Fibroblast of lung (primary cell): ENCODE measurements around the gene CLN6. TPM values are rescaled to one million over a fixed set of nuclear protein-coding genes. Genes with fewer than 3 reads are reported as not detected.

Source experiments
- DNase-seq, 2 donors: peaks; one replicate each; pipeline versions ENCODE4 v3.0.0 to v3.0.0-alpha.2; 2010; ENCODE audit warnings: low read depth in 2 of 2
- H2AFZ ChIP-seq: 2 replicates; pipeline ENCODE4 v1.5.1; 2012; ENCODE audit warnings: low read length, control low read depth, inconsistent platforms
- H3K27ac ChIP-seq: 2 replicates; pipeline ENCODE4 v1.5.1; 2011; ENCODE audit warnings: low read length, control low read depth; ENCODE audit not compliant: insufficient read depth
- H3K27me3 ChIP-seq: 2 replicates; pipeline ENCODE4 v1.5.1; 2011; ENCODE audit warnings: mild to moderate bottlenecking, low read length; ENCODE audit not compliant: control insufficient read depth, insufficient read depth
- H3K36me3 ChIP-seq: 2 replicates; pipeline ENCODE4 v1.5.1; 2011; ENCODE audit warnings: low read length; ENCODE audit not compliant: control insufficient read depth, insufficient read depth
- H3K4me1 ChIP-seq: 2 replicates; pipeline ENCODE4 v1.5.1; 2011; ENCODE audit warnings: low read length; ENCODE audit not compliant: control insufficient read depth, insufficient read depth; ENCODE audit errors: extremely low read depth
- H3K4me2 ChIP-seq: 2 replicates; pipeline ENCODE4 v1.5.1; 2011; ENCODE audit warnings: low read length, control low read depth; ENCODE audit not compliant: insufficient read depth; ENCODE audit errors: extremely low read depth
- H3K4me3 ChIP-seq, 4 experiments: fragments of 200-600 bp in 1 of 4; sonication (generic) in 1 of 4; replicated peaks in 1 of 4; 2 replicates each; pipeline ENCODE4 v1.5.1; 2011 to 2016; ENCODE audit warnings: low read length in 4 of 4, low read depth in 3 of 4, mild to moderate bottlenecking in 3 of 4, control low read depth in 2 of 4, inconsistent platforms in 1 of 4, mixed read lengths in 1 of 4; ENCODE audit not compliant: insufficient read depth in 1 of 4; ENCODE audit errors: control extremely low read depth in 1 of 4
- H3K79me2 ChIP-seq: 2 replicates; pipeline ENCODE4 v1.5.1; 2012; ENCODE audit warnings: mild to moderate bottlenecking, low read length, inconsistent platforms; ENCODE audit not compliant: control insufficient read depth, insufficient read depth
- H3K9ac ChIP-seq: 2 replicates; pipeline ENCODE4 v1.5.1; 2011; ENCODE audit warnings: mild to moderate bottlenecking, low read length, control low read depth; ENCODE audit not compliant: insufficient read depth
- H3K9me3 ChIP-seq: 2 replicates; pipeline ENCODE4 v1.5.1; 2012; ENCODE audit warnings: low read depth, low read length; ENCODE audit not compliant: control insufficient read depth, insufficient read depth
- H4K20me1 ChIP-seq: 2 replicates; pipeline ENCODE4 v1.5.1; 2011; ENCODE audit warnings: low read length; ENCODE audit not compliant: control insufficient read depth, insufficient read depth; ENCODE audit errors: extremely low read depth
- CTCF ChIP-seq, 2 donors: IDR thresholded peaks in 1 of 2; conservative IDR thresholded peaks in 1 of 2; 1 replicate in 1 of 2; 2 replicates in 1 of 2; pipeline ENCODE4 v1.5.1; 2011 to 2012; ENCODE audit warnings: low read length in 2 of 2, control low read depth in 1 of 2, inconsistent platforms in 1 of 2, low read depth in 1 of 2, mild to moderate bottlenecking in 1 of 2
- EZH2 ChIP-seq: IDR thresholded peaks from 2 replicates; pipeline ENCODE4 v1.5.1; 2012; ENCODE audit warnings: low read length, control low read depth, mild to moderate bottlenecking; ENCODE audit errors: missing control alignments
- polyA plus RNA-seq, 2 donors: library from polyadenylated mRNA; depleted of rRNA in 1 of 2; stranded (reverse) in 1 of 2; unstranded in 1 of 2; fragments of >200 nt; gene quantifications; 2 replicates each; pipeline ENCODE4 v1.2.1, GENCODE V29; 2011 to 2012; ENCODE audit warnings: missing spikeins in 1 of 2
- total RNA-seq: library from RNA; depleted of rRNA; stranded (reverse); fragments of >200 nt; gene quantifications from 2 replicates; pipeline ENCODE4 v1.2.1, GENCODE V29; 2014

The CLN6 gene
- total and polyA plus RNA-seq, 2 donors (not counting 1 experiment from before 2014, with no cell fraction given), result 5.6 to 16.1 TPM

GRCh38 chr15:68258692-68259091, 29.2 kb upstream of the CLN6 start:
- H4K20me1 ChIP-seq, result no peaks in the 10 kb centered on the region
- no peaks in the 10 kb centered on the region for H3K27me3 ChIP-seq
- no peak overlapping the region for H3K4me3 ChIP-seq
- TF ChIP-seq CTCF (conservative IDR thresholded peaks at IDR 0.05 in 1 of 2, IDR thresholded peaks at IDR 0.05 in 1 of 2; ENCODE audit: low read depth in 1 of 2, low read length in 2 of 2), result no peak
- TF ChIP-seq EZH2, result no peak
- no peak for DNase-seq
- peaks cover 2% of the 10 kb centered on the region for H3K4me1 ChIP-seq
- no peaks in the 10 kb centered on the region for H3K36me3 ChIP-seq
- H2AFZ ChIP-seq, result no peak overlapping the region
- H3K9ac ChIP-seq, result no peak overlapping the region
- no peaks in the 10 kb centered on the region for H3K9me3 ChIP-seq
- no peak overlapping the region for H3K4me2 ChIP-seq
- H3K79me2 ChIP-seq, result no peaks in the 10 kb centered on the region
- H3K27ac ChIP-seq, result no peak overlapping the region

- DNase-seq, result peak; percentile 76 to 93
- TF ChIP-seq CTCF (conservative IDR thresholded peaks at IDR 0.05 in 1 of 2, IDR thresholded peaks at IDR 0.05 in 1 of 2; ENCODE audit: low read depth in 1 of 2, low read length in 2 of 2) (no peak), EZH2 (no peak)
- H4K20me1 ChIP-seq, result no peaks in the 10 kb centered on the region
- H3K79me2 ChIP-seq, result no peaks in the 10 kb centered on the region
- H3K27me3 ChIP-seq, result no peaks in the 10 kb centered on the region
- peak overlapping the region; percentile 82 for H2AFZ ChIP-seq
- peak overlapping the region; percentile 37 to 60 (median 50) for H3K4me3 ChIP-seq
- H3K9me3 ChIP-seq, result no peaks in the 10 kb centered on the region
- H3K4me2 ChIP-seq, result peak overlapping the region; percentile 71
- H3K36me3 ChIP-seq, result no peaks in the 10 kb centered on the region
- peak overlapping the region; percentile 29 for H3K27ac ChIP-seq
- H3K9ac ChIP-seq, result peak overlapping the region; percentile 52
- H3K4me1 ChIP-seq, result peaks cover 2% of the 10 kb centered on the region
Measured at GRCh38 chr15:68256675-68257450, 27.3 kb upstream of the CLN6 start.

DNA sequence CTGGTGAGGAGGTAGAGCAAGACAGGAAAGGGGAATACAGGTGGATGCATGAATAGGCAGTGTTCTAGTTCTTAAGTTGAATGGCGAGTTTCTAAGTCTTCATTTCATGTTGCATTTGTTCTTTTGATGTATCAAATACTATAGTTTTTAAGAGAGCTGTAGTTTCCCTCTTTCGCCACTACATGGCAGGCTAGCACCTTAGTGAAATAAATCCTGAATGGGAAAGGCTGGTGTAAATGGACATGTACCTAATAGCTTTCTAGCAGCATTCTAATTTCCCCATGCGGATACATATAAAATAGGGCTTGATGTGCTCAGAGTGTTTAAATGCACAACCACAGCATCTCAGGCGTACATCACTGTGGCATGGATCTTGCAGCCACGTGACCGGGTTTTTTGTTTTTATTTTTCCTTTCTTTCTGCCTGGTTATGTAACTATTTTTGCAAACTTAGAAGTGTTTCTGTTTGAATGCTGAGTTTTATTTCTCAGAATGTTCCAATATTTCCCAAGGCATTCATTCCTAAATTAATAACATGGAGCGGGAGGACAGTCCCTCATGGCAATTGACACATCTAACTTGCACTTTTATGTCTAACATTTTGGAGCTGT, 23.5 kb upstream of the CLN6 start:
- Histone ChIP-seq H3K27ac (no peak overlapping the region), H3K4me1 (peaks cover 2% of the 10 kb centered on the region), H3K9ac (no peak overlapping the region), H3K27me3 (no peaks in the 10 kb centered on the region), H3K4me3 (no peak overlapping the region), H2AFZ (no peak overlapping the region), H3K79me2 (no peaks in the 10 kb centered on the region), H4K20me1 (no peaks in the 10 kb centered on the region), H3K36me3 (no peaks in the 10 kb centered on the region), H3K9me3 (no peaks in the 10 kb centered on the region), H3K4me2 (no peak overlapping the region)
- no peak for TF ChIP-seq EZH2
- TF ChIP-seq CTCF (conservative IDR thresholded peaks at IDR 0.05 in 1 of 2, IDR thresholded peaks at IDR 0.05 in 1 of 2; ENCODE audit: low read depth in 1 of 2, low read length in 2 of 2), result peak; percentile 79 to 93
- peak; percentile 76 to 88 for DNase-seq
